ENCODE data around the gene NBDY. TPM values are rescaled to one million over a fixed set of nuclear protein-coding genes. Genes with fewer than 3 reads are reported as not detected.

Gene NBDY
- total and polyA plus RNA-seq, 2 of the 13 experiments (the other 11 are each of a cell fraction or from before 2014, with no cell fraction given), result 1.4 to 1.7 TPM

DNA sequence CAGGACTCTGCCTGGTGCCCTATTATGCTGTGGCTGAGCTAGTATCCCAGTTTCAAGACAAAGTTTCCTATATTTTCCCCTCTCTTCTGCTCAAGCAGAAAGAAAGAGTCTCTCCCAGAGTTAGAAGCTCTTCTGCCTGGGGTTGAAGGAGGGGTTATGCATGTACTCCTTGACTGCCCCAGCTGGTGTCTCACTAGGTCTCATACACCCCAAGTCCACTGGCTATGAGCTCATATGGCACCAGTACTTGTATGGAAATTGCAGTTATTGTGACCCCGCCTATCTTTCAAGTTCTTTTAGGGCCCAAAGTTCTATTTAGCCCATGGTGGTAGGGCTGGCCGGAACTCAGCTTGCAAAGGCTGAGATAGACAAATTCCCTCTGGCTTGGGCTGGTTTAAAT is 131.8 kb downstream of the NBDY start:
- ATAC-seq (no peak), FAIRE-seq (no peak), DNase-seq (ENCODE audit: low spot score) (no peak)
- TF ChIP-seq IKZF1 (IDR thresholded peaks at IDR 0.05), result no peak
- TF ChIP-seq, protein P1, sequence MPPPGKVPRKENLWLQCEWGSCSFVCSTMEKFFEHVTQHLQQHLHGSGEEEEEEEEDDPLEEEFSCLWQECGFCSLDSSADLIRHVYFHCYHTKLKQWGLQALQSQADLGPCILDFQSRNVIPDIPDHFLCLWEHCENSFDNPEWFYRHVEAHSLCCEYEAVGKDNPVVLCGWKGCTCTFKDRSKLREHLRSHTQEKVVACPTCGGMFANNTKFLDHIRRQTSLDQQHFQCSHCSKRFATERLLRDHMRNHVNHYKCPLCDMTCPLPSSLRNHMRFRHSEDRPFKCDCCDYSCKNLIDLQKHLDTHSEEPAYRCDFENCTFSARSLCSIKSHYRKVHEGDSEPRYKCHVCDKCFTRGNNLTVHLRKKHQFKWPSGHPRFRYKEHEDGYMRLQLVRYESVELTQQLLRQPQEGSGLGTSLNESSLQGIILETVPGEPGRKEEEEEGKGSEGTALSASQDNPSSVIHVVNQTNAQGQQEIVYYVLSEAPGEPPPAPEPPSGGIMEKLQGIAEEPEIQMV (CRISPR knock-in tag; IDR thresholded peaks at IDR 0.05; ENCODE audit: low read depth), result no peak
- TF ChIP-seq, protein P2, sequence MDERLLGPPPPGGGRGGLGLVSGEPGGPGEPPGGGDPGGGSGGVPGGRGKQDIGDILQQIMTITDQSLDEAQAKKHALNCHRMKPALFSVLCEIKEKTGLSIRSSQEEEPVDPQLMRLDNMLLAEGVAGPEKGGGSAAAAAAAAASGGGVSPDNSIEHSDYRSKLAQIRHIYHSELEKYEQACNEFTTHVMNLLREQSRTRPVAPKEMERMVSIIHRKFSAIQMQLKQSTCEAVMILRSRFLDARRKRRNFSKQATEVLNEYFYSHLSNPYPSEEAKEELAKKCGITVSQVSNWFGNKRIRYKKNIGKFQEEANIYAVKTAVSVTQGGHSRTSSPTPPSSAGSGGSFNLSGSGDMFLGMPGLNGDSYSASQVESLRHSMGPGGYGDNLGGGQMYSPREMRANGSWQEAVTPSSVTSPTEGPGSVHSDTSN (CRISPR knock-in tag; IDR thresholded peaks at IDR 0.05), result no peak
- TF ChIP-seq ZNF777 (CRISPR knock-in tag; IDR thresholded peaks at IDR 0.05), result no peak
- TF ChIP-seq HNRNPL (IDR thresholded peaks at IDR 0.05; ENCODE audit: low read depth, low read length), result no peak
- no peak for TF ChIP-seq RELA (CRISPR knock-in tag; IDR thresholded peaks at IDR 0.05)
- TF ChIP-seq ZNF549 (CRISPR knock-in tag; IDR thresholded peaks at IDR 0.05), result no peak
- TF ChIP-seq, protein P3, sequence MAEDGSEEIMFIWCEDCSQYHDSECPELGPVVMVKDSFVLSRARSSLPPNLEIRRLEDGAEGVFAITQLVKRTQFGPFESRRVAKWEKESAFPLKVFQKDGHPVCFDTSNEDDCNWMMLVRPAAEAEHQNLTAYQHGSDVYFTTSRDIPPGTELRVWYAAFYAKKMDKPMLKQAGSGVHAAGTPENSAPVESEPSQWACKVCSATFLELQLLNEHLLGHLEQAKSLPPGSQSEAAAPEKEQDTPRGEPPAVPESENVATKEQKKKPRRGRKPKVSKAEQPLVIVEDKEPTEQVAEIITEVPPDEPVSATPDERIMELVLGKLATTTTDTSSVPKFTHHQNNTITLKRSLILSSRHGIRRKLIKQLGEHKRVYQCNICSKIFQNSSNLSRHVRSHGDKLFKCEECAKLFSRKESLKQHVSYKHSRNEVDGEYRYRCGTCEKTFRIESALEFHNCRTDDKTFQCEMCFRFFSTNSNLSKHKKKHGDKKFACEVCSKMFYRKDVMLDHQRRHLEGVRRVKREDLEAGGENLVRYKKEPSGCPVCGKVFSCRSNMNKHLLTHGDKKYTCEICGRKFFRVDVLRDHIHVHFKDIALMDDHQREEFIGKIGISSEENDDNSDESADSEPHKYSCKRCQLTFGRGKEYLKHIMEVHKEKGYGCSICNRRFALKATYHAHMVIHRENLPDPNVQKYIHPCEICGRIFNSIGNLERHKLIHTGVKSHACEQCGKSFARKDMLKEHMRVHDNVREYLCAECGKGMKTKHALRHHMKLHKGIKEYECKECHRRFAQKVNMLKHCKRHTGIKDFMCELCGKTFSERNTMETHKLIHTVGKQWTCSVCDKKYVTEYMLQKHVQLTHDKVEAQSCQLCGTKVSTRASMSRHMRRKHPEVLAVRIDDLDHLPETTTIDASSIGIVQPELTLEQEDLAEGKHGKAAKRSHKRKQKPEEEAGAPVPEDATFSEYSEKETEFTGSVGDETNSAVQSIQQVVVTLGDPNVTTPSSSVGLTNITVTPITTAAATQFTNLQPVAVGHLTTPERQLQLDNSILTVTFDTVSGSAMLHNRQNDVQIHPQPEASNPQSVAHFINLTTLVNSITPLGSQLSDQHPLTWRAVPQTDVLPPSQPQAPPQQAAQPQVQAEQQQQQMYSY (CRISPR knock-in tag; IDR thresholded peaks at IDR 0.05), result no peak
- TF ChIP-seq, protein P4, sequence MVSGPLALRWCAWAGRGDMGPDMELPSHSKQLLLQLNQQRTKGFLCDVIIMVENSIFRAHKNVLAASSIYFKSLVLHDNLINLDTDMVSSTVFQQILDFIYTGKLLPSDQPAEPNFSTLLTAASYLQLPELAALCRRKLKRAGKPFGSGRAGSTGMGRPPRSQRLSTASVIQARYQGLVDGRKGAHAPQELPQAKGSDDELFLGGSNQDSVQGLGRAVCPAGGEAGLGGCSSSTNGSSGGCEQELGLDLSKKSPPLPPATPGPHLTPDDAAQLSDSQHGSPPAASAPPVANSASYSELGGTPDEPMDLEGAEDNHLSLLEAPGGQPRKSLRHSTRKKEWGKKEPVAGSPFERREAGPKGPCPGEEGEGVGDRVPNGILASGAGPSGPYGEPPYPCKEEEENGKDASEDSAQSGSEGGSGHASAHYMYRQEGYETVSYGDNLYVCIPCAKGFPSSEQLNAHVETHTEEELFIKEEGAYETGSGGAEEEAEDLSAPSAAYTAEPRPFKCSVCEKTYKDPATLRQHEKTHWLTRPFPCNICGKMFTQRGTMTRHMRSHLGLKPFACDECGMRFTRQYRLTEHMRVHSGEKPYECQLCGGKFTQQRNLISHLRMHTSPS (CRISPR knock-in tag; IDR thresholded peaks at IDR 0.05; ENCODE audit: low read depth), result no peak
- TF ChIP-seq, protein P5, sequence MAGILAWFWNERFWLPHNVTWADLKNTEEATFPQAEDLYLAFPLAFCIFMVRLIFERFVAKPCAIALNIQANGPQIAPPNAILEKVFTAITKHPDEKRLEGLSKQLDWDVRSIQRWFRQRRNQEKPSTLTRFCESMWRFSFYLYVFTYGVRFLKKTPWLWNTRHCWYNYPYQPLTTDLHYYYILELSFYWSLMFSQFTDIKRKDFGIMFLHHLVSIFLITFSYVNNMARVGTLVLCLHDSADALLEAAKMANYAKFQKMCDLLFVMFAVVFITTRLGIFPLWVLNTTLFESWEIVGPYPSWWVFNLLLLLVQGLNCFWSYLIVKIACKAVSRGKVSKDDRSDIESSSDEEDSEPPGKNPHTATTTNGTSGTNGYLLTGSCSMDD (CRISPR knock-in tag; IDR thresholded peaks at IDR 0.05), result no peak
- no peak for TF ChIP-seq ZBTB21 (CRISPR knock-in tag; IDR thresholded peaks at IDR 0.05)
- TF ChIP-seq ZNF121 (CRISPR knock-in tag; IDR thresholded peaks at IDR 0.05), result no peak
- no peak for TF ChIP-seq HNF4G (IDR thresholded peaks at IDR 0.05; ENCODE audit: borderline replicate concordance, low read depth, low read length)
- TF ChIP-seq HNF4G (CRISPR knock-in tag; IDR thresholded peaks at IDR 0.05; ENCODE audit: borderline replicate concordance, low read depth), result no peak
- no peak for TF ChIP-seq REPIN1 (CRISPR knock-in tag; IDR thresholded peaks at IDR 0.05; ENCODE audit: borderline replicate concordance, low read depth)
- H3K9me3 ChIP-seq (ENCODE audit: low read length), result no peaks in the 10 kb centered on the region
- no peaks in the 10 kb centered on the region for H3K36me3 ChIP-seq (replicated peaks in 1 of 2; ENCODE audit: control insufficient read depth in 1 of 2, insufficient read depth in 2 of 2, low read length in 2 of 2)
- no peak overlapping the region for H3K27ac ChIP-seq (ENCODE audit: extremely low read length, insufficient read depth, low read length)
- BruUV-seq (replicated peaks), result no TSS peak
- H2AFZ ChIP-seq (ENCODE audit: low read length), result no peak overlapping the region
- no peak overlapping the region for H3K9ac ChIP-seq (ENCODE audit: insufficient read depth, low read depth, low read length)
- no CpG with 5 or more reads among the region's 2 CpGs for WGBS (ENCODE audit: low lambda C conversion rate)
- in situ Hi-C loops (cut with HindIII; ENCODE audit: extremely low pct_ligation_motif_present, low pct_unique_long_range_greater_than_20kb), result no loop called here
- no peak overlapping the region for H3K4me3 ChIP-seq (replicated peaks in 1 of 3; ENCODE audit: insufficient read depth in 1 of 3, low read depth in 2 of 3, low read length in 3 of 3)
- H3K79me2 ChIP-seq (ENCODE audit: insufficient read depth, low read length), result no peaks in the 10 kb centered on the region
- no peaks in the 10 kb centered on the region for H3K4me1 ChIP-seq (ENCODE audit: insufficient read depth, low read length)
- ChIA-PET POLR2A (no interaction called here), CTCF (ENCODE audit: low intra/inter-chr PET ratio, low total read pairs) (no interaction called here)
- H3K4me2 ChIP-seq (ENCODE audit: low read depth, low read length), result no peak overlapping the region
- intact Hi-C loops (cut with micrococcal nuclease; ENCODE audit: unreplicated experiment), result no loop called here
- no peaks in the 10 kb centered on the region for H4K20me1 ChIP-seq (ENCODE audit: insufficient read depth, low read length)
- H3K27me3 ChIP-seq (ENCODE audit: control insufficient read depth in 1 of 2, insufficient read depth in 2 of 2, low read length in 2 of 2), result no peaks in the 10 kb centered on the region
